HG03342 (cell line): ENCODE results near the gene KIF26B.

Source experiments
- ATAC-seq: cut with Tn5 transposase; IDR thresholded peaks from one replicate; pipeline ENCODE4 v1.9.1; 2021; ENCODE audit warnings: mild to moderate bottlenecking, moderate library complexity; ENCODE audit not compliant: unreplicated experiment

Gene KIF26B

DNA sequence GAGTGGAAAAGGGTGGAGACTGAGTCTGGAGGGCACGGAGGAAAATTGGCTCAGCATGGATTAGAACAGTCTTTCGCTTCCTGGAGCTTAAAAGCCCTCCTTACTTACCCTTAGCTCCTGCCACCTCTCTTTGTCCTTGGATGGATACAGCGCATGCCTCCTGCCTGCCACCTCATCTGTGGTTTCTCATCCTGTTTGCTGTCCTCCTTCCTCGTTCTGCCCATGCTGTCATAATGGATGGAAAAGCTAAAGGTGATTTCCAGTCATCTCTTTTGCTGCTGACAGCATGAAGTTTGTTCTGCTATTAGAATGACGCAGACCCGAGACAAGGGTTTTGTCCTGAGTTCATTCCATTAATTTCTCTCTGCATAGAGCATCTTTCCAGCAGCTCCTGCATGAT lies 425.9 kb downstream of the KIF26B start:
- ATAC-seq, result no peak

- ATAC-seq, result no peak
Measured at GRCh38 chr1:245582026-245582425, 427.2 kb downstream of the KIF26B start.

DNA sequence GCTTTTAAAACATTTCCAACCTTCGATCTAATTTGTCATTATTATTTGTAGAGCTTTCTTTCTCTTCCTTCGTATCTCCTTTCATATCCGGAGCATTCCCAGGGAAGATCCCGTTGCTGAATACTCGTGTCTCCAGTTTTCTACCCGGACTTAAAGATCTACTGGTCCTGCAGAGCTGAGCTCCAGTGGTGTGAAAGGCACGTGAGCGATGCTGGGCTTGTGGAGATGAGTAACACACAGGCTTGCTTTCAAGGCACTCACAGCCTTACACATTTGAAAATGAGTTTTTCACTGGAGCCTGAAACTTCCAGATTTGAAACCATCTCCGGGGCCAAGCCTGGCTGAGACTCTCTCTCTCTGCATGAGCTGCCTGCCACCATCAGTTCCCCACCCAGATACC lies 428.3 kb downstream of the KIF26B start:
- no peak for ATAC-seq

DNA sequence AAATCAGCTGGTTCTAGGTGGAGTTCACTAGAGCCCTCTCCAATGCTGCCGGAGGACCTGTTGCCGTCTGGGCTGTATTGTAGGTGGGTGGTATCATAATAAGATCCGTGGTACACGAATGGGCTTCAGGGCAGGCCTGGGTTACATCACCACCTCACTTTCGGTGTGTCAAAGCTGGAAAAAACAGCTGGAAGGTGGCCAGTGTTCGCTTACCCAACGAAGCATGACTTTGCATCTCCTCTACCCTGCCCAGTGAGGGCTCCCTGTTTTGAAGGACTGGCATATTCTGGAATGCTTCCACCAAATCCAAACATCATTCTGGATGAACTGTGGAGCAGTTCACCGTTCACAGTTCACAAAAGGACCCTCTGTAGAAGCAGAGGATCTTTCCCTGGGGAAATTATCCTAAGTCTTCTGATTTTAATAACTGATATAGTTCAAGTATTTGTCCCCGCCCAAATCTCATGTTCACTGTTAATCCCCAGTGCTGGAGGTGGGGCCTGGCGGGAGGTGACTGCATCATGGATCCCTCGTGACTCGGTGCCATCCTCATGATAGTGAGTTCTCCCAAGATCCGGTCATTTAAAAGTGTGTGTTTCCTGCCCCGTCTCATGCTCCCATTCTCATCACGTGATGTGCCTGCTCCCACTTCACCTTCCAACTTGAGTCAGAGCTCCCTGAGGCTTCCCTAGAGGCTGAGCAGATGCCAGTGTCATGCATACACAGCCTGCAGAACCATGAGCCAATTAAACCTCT lies 429.0 kb downstream of the KIF26B start:
- no peak for ATAC-seq

- ATAC-seq, result no peak
Measured at GRCh38 chr1:245585252-245585959, 430.6 kb downstream of the KIF26B start.

DNA sequence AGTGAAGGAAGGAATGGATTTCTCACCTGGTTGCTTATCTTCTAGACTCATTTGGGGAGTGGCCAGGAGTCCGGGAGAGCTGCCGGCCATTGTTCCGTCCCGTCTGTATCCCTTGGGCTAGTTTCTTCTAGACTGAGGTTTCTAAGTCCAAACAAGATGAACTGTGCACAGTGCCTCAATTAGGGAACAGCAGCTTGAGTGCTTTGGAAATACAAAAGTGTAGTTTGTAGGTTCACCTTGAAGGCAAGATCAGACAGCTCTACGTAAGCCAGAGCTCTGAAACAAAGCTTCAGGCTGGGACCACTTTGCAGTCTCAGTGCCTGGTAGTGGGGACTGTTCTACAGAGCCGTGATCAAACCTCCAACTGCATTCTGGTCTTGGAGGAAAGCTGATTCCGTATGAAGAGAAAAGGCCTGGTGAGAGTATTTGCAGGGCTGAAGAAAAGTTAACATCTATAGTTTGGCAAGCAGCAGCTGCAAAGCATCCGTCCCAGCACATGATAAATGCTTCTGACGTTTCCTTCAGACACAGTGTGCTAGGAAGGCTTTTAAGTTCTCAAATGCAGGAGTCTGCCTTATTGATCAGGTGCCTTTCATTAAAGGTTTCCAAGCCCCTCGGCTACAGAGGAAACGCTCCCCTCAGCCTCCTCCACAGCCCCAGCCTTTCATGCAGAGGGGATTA lies 432.8 kb downstream of the KIF26B start:
- ATAC-seq, result no peak

DNA sequence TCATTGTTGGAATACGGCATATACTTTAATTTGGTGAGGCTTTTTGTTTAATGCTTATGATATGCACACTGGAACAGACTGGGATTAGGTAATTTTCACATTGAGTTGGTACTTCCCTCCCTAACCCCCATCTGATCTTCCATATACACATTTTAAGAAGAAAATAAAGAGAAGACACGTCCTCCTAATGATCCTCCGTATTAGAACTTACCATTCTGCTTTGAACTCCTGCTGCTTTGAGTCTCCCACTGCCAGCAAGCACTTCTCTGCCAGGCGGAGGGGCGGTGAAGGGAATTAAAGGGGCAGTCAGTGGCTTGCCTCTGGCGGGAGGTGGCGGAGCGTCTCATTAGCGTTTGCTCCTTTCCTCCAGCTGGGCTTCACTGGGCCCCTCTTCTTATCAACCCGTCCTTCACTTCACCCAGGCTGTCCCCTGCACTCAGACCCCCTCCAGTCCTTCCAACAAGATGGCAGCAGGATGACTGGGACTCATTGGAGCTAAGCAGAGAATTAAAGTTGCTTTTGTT lies 433.4 kb downstream of the KIF26B start:
- no peak for ATAC-seq

DNA sequence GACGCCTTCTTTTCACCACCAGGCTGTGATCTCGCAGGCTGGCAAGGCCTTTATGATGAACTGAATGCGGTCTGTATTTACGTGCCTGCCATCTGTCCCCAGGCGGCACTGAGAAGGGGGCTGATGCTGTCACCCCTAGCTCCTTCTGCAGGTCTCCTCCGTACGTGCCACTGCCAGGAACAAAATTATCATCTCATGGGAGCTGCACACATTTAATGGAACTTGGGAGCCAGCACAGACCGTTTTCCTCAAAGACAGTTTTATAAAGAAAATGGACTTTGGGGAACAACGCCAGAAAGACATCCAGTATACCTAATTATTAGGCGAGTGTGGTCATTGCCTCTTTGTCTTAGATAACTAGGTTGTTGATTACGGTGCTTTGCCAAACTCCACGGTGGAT lies 434.5 kb downstream of the KIF26B start:
- ATAC-seq, result no peak

GRCh38 chr1:245589906-245590305 lies 435.1 kb downstream of the KIF26B start:
- no peak for ATAC-seq

GRCh38 chr1:245590726-245591125 lies 435.9 kb downstream of the KIF26B start:
- no peak for ATAC-seq

- no peak for ATAC-seq
Measured at GRCh38 chr1:245591346-245592188, 436.8 kb downstream of the KIF26B start.

DNA sequence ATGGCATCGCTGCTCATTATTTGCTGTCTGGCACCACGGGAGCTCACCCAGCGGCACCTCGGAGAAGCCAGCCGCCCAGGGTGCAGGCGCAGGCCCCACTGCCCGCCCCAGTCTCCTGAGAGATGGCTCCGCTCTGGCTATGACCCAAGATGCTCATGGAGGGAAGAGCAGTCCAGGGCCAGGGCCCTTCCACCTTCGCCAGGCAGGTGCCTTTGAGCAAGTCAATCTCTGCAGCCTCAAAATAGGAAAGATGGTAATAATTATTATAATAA lies 437.3 kb downstream of the KIF26B start:
- ATAC-seq, result no peak

- no peak for ATAC-seq
Measured at GRCh38 chr1:245598524-245599305, 443.9 kb downstream of the KIF26B start.

- no peak for ATAC-seq
Measured at GRCh38 chr1:245599371-245600174, 444.8 kb downstream of the KIF26B start.

GRCh38 chr1:245600658-245601057 lies 445.9 kb downstream of the KIF26B start:
- ATAC-seq, result no peak

GRCh38 chr1:245603311-245603865 lies 448.6 kb downstream of the KIF26B start:
- no peak for ATAC-seq

GRCh38 chr1:245604979-245605378 lies 450.2 kb downstream of the KIF26B start:
- no peak for ATAC-seq

GRCh38 chr1:245605480-245606156 lies 450.8 kb downstream of the KIF26B start:
- no peak for ATAC-seq
